Endothelial cell of hepatic sinusoid (primary cell): Measurements from ENCODE around the gene EIF2B4.
"Not testable (repeated sequence)": the region's sequence is repeated elsewhere in the genome, so short reads cannot be mapped to it uniquely, and the experiment has no call there.

Experiments
- in situ Hi-C: cut with HindIII; loops from 2 replicates; pipeline ENCODE4 v1.10.0; 2017; ENCODE audit warnings: low sequenced_read_pairs

Gene EIF2B4

DNA sequence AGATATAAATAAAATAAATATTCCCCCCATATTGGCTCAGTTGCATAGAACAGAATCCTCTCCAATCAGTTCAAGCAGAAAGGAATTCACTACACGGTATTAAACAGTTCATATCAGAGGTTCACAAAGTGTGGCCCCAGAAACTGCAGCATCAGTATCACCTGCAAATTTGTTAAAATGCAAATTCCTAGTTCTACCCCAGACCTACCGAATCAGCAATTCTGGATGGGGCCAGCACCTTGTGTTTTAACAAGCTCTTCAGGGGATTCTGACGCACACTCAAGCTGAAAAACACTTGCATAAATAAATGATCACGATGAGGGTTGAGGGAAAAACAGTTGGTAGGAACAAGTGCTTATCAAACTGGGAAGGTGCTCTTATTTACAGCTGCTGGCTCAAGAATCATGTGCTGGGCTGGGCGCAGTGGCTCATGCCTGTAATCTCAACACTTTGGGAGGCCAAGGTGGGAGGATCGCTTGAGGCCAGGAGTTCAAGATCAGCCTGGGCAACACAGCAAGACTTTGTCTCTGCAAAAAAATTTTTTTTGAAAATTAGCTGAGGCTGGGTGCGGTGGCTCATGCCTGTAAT, 19.9 kb downstream of the EIF2B4 start:
- in situ Hi-C loops = no loop called here

DNA sequence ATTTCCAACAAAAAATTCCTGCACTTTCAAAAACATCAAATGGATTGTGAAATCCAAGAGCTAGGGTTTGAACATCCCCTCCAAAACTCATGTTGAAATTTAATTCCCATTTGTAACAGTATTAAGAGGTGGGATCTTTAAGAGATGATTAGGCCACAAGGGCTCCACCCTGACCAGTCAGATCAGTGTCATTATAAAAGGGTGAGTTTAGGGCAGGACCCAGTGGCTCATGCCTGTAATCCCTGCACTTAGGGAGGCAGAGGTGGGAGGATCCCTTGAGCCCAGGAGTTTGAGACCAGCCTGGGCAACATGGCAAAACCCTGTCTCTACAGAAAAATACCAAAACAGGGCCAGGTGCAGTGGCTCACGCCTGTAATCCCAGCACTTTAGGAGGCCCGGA, 22.5 kb downstream of the EIF2B4 start:
- in situ Hi-C loops = no loop called here

DNA sequence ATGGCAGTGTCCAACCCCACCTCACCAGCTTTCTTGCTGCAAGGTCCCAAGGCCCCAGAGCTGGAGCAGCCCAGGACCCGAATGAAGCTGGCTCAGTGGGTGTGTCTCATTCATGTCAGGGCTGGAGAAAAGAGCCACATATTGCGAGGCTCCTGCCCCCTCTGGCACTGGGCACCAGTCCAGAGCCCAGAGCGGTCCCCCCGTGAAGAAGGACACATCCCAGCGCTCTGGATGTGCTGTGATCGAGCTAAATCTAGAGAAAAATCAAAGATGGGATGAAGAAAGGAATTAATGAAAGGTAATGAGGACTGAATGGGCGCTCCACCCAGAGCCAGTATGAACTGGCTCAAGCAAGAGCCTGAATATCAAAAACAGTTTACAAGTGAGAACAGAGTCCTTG, 34.0 kb downstream of the EIF2B4 start:
- in situ Hi-C loops = no loop called here

DNA sequence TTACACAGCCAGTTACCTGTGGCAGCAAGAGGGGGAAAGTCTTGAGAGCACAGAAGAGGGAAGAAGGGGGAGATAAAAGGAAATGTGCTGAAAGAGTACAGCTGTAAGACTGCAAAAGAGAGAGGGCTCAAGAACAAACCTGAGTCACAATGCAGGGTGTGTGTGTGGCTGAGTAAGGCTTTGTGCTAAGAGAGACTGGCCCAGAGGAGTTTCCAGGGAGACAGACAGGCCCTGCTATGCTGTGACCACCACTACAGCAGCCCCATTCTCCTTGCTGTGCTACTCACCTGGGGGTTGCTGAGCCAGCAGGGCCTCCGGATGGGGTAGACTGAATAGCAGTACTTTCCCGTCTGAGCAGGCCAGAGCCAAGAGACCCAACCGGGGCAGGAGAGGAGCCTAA, 34.8 kb downstream of the EIF2B4 start:
- in situ Hi-C loops = no loop called here

DNA sequence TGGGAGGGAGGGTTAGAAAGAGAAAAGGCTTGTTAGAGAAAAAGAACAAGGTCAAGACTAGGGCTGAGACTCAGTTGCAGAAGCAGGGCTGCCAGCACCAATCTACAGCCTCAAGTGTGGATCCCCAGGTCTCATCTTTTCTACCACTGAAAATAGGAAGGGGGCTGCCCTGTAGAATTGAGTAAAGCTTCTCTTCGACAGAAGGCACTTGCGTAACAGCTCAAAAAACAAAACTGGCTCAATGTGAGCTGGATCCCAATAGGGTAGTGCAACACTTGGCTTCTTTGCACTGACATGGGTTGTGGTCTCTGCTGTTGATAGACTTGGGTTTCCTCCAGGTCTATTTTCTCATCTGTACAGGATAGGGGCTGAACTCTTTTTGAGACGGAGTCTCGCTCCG, 45.4 kb downstream of the EIF2B4 start:
- in situ Hi-C loops = no loop called here

DNA sequence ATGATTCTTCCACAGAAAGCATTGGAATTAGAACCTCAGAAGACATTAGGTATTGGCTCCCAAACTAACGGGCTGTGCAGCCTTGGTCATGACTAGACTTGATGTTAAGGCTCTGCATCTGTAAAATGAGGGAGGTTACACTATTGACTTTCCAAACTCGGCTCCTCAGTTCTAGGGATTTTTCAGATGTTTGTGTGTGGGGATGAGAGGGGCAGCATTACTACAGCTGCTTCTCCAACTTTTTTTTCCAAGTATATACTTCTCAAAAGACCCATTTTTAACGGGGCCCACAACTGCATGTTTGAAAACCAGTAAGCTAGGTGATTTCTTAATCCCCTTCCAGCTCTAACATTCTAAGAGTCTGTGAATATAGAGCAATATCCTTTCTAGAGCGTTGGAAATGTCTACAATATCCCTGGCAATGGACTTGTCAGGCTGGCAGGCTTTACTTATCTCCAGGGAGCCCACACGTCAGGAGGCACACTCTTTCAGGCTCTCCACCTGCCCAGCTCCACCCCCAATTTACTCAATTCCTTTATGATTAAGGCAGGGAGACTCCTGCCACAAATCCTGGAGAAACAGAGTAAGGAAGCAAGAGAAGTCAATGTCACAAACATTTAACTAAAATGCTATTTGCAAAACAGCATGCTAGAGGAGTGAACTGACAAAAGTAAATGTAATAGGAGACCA, 46.4 kb downstream of the EIF2B4 start:
- in situ Hi-C loops = no loop called here

DNA sequence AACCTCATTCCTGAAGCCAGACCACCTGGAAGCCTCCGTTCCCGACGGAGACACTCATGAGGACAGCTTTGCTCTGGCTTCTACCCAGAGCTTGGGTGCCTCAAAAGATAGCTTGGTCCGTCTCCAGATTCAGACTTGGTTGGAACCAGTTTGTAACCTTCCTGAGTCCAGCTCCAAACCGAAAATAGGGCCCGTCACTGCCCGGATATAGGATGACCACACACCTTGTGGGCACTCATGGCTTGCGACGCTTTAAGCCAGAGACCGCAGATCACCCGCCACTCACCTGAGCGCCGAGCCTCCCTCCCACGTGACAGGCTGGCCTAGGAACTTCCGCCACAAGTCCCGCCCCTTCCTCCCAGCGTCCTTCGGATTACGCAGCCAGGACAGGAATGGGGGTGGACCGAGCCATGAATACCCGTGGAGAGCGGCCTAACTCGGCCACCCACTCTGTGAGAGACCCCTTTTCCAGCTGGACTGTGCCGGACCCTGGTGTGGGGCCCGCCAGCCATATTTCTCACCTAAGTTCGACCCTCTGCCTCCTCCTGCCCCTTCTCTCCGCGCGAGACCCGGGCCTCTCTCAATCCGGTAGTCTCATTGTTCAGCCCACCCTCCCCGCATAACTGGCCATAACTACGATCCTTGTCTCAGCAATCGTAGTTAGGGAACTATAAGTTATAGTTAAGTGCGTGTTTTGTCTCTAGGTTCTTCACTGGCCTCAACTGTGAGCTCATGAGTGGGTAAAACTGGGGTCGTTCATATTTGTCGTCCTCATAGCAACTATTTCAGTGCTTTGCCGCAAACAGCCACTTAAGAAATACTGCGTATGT, 47.2 kb downstream of the EIF2B4 start, which contains the start of gene MPV17:
MPV17 (minus strand) TSS at position 332 of the 830 bp plus-strand sequence. CDS start 580 bp downstream, outside the sequence.
- in situ Hi-C loops = no loop called here

DNA sequence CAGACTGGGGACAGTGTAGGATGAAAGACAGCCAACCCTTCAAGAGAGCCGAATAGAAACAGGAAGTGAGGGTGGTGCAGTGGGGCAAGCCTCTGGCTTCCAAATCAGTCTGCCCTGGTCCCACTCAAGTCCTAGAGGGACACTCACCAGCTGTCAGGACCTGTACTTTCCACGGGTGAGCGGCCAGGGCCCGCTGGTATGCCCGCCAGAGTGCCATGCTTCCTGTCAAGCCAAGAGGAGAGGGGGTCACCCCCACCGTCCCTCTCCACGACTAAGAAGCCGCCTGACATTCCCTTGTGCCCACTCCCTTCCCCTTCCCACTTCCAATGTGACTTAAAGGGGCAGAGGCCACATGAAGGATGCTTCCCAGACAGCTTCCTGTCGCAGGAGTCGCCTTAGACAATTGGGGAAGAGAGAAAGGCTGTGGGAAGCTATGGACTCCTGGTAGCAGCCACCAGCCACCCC, 47.8 kb downstream of the EIF2B4 start:
- in situ Hi-C loops = no loop called here

DNA sequence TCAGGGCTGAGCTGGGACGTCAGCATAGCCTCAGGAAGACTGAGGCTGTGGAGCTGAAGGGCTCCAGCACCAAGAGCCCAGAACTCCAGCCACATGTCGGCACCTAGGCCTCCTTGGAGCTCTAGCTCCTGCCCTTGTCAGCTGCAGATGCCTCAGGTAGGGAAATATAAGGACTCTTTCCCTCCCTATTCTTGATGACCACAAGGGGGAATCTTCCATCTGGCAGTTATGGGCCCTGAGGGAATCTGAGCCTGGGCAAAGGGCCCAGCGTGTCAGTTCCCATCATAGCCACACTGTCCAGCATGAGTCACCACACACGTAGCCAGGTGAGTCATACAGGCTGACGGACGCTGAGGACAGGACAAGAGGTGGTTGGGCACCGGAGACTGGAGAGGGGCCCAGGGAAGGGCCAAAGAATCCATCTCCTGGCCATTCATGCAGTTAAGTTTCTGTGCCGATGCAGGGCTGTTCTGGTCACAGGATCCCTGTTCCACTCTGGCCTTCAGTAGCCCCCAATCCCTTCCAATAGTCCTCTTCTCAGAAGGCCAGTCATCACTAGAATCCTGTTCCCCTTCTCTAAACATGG, 49.1 kb downstream of the EIF2B4 start:
- in situ Hi-C loops = no loop called here

DNA sequence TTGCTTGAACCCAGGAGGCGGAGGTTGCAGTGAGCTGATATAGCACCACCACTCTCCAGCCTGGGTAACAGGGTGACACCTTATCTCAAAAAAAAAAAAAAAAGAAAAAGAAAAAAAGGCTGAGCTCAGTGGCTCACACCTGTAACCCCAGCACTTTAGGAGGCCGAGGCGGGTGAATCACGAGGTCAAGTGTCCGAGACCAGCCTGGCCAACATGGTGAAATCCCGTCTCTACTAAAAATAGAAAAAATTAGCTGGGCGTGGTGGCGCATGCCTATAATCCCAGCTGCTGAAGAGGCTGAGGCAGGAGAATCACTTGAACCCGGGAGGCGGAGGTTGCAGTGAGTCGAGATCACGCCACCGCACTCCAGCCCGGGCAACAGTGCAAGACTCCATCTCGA, 50.3 kb downstream of the EIF2B4 start:
- in situ Hi-C loops = not testable (repeated sequence)

DNA sequence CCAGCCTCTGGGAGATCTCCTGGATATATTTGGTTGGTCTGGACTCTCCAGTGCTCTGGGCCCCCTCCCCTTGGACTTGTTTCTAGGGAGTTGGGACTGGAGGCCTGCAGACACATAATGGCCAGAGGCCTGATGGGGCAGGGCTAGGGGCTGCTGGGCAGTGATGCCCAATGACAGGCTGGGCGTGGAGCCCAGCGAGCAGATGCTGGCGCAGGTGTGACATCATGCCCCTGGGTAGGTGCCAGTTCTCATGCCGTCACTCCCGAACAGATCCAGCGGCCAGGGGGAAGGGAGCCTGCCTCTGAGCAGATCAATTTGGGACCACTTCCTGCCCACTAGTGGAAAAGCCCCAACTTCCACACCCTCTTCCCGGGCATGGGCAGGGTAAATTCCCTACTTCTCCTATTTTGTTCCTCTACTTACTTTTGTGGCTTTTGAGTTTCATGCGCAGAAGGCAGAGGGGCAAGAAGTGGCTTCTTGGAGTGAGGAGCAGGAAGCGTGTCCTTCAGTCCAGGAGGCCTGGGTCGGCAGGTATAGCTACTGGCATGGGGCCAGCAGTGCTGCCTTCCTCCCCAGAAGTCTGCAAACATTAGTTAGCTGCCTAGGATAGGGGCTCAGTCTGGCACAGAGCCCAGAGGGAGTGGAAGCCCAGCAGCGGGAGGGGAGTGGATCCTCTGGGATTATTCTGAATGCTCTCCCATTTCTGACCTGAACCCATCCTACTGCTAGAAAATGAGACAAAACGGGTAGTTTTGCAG, 53.3 kb downstream of the EIF2B4 start:
- in situ Hi-C loops = no loop called here

DNA sequence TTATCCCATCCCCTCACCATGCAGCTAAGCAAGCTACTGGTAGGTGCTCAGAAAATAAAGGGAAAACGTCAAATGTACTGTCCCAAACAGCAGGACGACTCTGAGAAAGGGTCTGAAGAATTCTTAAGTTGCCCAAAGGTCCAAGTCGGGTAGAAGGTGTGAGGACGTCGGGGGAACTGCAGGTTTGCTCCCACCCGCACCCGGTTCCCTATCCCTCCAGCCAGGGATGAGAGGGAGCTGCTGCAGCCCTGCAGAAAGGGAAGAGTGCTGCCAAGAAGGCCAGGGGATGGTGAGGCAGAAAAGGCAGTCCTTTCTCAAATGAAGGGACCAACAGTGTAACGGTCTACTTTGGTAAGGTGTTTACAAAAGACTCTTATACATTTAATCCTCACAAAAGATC, 55.0 kb downstream of the EIF2B4 start:
- in situ Hi-C loops = no loop called here

DNA sequence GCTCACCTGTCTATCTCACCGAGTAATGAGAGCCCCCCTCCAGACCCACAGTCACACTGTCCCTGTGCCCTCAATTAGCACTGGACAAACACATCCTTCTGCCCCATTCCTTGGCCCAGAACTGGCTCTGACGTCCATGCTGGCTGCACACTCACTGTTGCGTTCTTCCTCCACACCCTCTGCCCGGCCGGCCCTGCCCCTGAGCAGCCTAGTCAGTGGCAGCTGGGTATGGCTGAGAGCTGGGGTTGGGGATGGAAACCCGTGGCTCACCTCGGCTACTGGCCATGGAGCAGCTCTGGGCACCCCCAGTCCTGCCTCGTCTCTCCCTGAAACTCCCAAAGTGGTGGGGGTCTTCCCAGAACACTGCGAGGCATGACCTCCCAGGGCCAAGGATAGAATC, 55.4 kb downstream of the EIF2B4 start:
- in situ Hi-C loops = no loop called here
